Left renal cortex interstitium (tissue), 4 donors: ENCODE measurements around the gene KREMEN1. TPM values are rescaled to one million over a fixed set of nuclear protein-coding genes. Genes with fewer than 3 reads are reported as not detected.

Source experiments
- DNase-seq, 4 donors: peaks; one replicate each; pipeline ENCODE4 v3.0.0-alpha.2; 2013; ENCODE audit warnings: low read depth in 4 of 4, low spot score in 2 of 4, missing footprints in 1 of 4
- polyA plus RNA-seq, 4 donors: library from polyadenylated mRNA; unstranded; fragments of 120-200 nt; gene quantifications; one replicate each; pipeline ENCODE4 v1.2.1, GENCODE V29; 2013; ENCODE audit not compliant: insufficient read length in 4 of 4

The KREMEN1 gene
- polyA plus RNA-seq, 4 donors: 23.5 to 24.9 (median 24.6) TPM

GRCh38 chr22:29124777-29125442 is 52.1 kb downstream of the KREMEN1 start:
- no peak for DNase-seq

GRCh38 chr22:29125443-29125778 is 52.6 kb downstream of the KREMEN1 start:
- no peak for DNase-seq

GRCh38 chr22:29125844-29126243 is 53.0 kb downstream of the KREMEN1 start:
- DNase-seq: no peak

GRCh38 chr22:29126670-29127395 is 54.0 kb downstream of the KREMEN1 start:
- DNase-seq: no peak

- no peak for DNase-seq
Observed at GRCh38 chr22:29128891-29129807, 56.3 kb downstream of the KREMEN1 start.

GRCh38 chr22:29129808-29130140 is 56.9 kb downstream of the KREMEN1 start:
- DNase-seq: no peak

- DNase-seq: no peak
Observed at GRCh38 chr22:29130476-29130875, 57.6 kb downstream of the KREMEN1 start.

GRCh38 chr22:29133603-29134133 is 60.8 kb downstream of the KREMEN1 start:
- no peak for DNase-seq

- no peak for DNase-seq
Observed at GRCh38 chr22:29134448-29134847, 61.6 kb downstream of the KREMEN1 start.

- no peak for DNase-seq
Observed at GRCh38 chr22:29136782-29137700, 64.2 kb downstream of the KREMEN1 start.

GRCh38 chr22:29138556-29139305 is 65.9 kb downstream of the KREMEN1 start:
- DNase-seq: no peak

- DNase-seq: no peak
Observed at GRCh38 chr22:29139965-29140782, 67.3 kb downstream of the KREMEN1 start.

GRCh38 chr22:29141078-29141688 is 68.3 kb downstream of the KREMEN1 start:
- DNase-seq: no peak

- no peak for DNase-seq
Observed at GRCh38 chr22:29142116-29142515, 69.3 kb downstream of the KREMEN1 start.

- no peak for DNase-seq
Observed at GRCh38 chr22:29143941-29144785, 71.3 kb downstream of the KREMEN1 start.

- DNase-seq: no peak
Observed at GRCh38 chr22:29144786-29145160, 71.9 kb downstream of the KREMEN1 start.

- DNase-seq: no peak
Observed at GRCh38 chr22:29145321-29146072, 72.7 kb downstream of the KREMEN1 start.
